Stimulated activated CD8-positive, alpha-beta memory T cell treated with anti-CD3 and anti-CD28 coated beads, Interleukin-7, amount 100 ng/mL, for 1 hour (primary cell): Measurements from ENCODE around the gene CACNA1C.

ENCODE experiments used
- DNase-seq, 2 donors: peaks; one replicate each; pipeline ENCODE4 v3.0.0-alpha.2; 2020; ENCODE audit warnings: low read depth in 2 of 2

The CACNA1C gene

DNA sequence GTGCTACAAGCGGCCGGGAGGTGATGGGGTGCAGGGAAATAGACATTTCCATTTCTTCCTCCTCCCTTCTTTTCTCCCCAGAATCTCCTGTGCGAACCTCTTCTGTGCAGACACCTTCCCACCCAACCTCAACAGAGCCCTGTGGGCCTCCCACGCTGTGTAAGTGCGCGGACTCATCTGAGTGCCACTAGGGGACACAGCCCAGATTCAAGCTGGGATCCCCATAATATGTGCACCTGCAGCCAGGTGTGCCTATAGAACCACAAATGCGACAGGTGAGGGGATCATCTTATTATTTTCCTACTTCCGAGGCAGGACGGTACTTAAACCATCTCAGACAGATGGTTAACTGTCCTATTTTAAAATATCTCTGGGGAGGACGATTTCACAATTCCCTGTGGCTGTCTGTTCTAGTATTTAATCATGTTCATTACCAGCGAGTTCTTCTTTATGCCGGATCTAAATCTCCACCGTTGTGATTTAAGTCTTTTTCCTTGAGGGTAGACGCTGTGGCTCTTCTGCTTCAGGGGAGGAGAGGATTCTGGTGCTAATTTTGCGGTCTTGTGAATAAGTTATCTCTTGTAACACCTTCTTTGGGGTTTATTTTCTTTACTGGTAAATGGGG is 17.2 kb upstream of the CACNA1C start:
- no peak for DNase-seq

DNA sequence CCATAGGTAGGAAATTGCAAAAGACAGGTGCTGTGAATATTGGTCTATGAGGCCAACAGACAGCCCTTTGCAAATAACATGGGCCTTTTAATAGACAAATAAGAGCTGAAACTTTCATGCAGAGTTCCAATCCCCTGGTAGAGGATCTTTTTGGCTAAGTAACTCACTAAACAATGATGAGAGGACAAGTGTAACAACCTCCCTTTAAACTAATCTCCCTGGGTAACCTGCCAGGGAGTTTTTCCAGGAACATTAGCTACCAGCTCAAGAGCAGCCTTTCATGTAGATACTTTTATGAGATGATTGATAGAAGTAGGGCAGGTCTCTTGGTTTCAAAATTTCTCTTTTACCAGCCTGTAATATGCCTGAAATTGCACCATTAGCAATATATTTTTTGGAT is 13.8 kb upstream of the CACNA1C start:
- no peak for DNase-seq

- DNase-seq, result no peak
Observed at GRCh38 chr12:2043054-2043453, 9.7 kb upstream of the CACNA1C start.

- no peak for DNase-seq
Observed at GRCh38 chr12:2044165-2044564, 8.6 kb upstream of the CACNA1C start.

DNA sequence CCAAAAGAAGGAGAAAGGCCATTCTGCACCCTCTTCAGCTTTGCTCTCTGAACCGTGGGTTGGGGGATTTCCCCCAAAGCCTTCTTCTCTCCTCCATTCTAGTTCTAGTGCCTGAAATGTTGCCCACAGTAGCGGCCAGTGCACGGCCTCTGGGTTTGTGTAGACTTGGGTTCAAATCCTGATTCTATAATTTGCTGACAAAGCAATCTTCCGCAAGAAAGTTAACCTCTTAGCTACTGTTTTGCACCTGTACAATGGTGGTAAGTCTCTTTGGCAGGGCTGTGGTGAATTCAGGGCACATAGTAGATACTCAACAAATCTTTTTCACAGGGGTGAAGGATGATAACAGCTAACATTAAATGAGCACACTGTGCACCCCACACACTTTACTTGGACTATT is 5.8 kb upstream of the CACNA1C start:
- no peak for DNase-seq

DNA sequence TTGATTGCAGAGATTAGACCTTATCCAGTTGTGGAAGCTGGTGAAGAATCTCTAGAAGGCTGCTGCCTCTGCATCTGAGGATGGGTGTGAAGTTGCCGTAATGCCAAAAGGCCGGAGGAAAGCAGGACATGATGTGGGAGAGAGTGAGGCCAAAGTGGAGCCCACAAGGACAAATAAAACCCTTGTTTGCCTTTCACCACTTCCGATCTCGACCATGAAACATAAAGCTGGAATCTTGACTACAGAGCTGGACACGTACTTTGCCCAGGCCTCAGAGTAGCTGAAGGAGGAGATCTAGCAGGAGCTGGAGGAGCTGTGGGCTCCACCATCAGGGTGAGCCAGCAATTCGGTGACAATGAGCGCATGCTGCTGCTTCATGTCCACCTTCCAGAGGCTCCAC is 5.0 kb upstream of the CACNA1C start:
- DNase-seq, result no peak

DNA sequence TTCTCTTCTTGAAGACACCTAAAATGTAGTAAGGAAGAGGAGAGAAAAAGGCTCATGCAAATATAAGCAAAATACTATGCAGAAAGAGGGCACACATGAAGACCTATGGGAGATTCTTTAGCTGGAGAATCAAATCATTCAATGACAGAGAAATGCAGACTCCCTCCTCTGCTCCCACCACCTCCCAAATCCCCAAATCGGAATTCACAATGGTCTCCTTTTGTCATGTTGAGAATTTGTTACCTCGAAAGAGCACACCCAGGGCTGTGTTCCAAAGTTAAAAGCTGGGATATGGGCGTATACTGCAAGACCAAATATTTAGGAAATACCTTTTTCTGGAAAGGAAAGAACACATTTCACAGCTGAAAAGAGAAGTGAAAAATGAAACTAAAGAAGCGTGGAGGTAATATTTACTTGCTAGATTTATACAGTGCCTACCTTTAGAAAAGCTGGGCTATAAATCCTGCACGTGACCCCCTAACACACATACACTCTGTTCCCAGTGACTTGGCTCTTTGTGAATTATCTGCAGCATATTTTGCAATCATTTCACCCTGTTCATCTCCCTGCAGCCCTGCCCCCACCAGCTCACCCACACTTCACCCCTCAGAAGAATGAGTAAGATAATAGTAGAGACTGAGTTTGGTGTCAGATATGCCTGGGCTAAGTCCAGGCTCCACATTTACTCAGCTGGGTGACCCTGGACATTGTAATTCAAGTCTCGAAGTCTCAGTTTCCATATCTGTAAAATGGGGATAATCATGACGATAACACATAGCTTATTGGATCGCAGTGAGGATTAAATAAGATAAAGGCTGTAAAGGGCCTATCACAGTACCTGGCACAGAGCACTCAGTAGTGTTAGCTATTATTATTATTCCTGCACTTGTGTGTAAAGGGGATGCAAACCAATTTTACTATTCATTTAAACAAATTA is 2.9 kb upstream of the CACNA1C start:
- no peak for DNase-seq

- no peak for DNase-seq
Observed at GRCh38 chr12:2051700-2052621, 826 bp upstream of the CACNA1C start.

DNA sequence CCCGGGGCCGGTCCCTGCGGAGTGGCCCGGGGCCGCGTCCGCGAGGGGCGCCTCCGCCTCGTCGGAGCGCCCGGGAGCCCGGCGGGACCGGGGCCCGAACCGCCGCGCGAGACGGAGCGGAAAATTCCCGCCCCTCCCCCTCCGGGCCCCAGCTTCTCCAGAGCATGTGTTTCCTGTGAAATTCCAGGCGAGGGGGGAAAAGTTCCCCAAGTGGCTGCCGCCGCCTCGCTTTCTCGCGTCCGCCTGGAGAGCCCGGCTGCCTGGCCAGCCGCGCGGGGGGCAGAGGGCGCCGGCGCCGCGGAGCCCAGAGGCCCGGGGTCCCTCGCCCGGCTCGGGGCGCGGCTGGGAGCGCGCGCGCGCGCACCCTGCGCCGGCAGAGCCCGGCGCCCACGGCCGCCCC is 904 bp downstream of the CACNA1C start:
- no peak for DNase-seq

DNA sequence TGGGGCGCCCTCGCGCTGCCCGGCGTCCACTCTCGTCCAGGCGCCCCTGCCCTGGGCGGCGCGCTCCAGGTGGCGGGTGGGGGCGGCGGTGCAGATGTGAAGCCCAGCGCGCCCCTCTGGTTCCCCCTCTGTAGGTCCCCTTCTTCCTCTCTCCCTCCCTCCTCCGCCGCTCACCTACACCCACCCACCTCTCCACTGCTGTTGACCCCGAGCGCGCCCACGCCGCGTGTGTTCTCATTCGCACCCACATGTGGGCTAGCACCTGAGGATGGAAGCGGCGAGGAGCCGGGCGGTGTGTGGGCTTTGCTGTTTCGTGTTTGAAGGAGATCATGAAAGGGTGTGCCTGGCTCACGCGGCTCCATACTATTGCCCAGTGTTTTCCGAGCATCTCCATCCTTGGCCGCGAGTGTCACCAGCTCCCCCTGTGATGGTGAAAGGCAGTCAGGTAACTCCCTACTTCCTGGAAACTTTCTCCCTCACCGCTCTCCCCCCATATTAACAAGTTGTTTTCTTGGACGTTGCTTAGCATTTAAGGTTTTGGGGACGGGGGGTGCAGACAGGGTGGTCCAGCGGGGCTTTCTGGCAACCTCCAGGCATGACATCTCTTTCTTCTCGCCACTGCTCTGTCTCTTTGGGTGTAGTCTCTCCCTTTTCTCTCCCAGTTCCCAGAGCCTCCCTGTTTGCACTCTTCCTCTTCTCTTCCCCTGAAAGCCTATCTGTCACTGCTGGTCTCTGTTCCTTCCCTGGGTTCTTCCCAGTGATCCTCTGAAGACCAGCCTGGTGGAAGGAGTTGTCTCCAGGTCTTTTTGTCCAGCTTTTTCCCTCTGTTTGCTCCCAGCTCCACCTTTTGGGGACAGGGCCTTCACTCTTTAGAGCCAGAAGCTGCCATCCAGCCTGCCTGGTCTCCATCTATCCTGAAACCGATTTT is 1.6 kb downstream of the CACNA1C start:
- no peak for DNase-seq

DNA sequence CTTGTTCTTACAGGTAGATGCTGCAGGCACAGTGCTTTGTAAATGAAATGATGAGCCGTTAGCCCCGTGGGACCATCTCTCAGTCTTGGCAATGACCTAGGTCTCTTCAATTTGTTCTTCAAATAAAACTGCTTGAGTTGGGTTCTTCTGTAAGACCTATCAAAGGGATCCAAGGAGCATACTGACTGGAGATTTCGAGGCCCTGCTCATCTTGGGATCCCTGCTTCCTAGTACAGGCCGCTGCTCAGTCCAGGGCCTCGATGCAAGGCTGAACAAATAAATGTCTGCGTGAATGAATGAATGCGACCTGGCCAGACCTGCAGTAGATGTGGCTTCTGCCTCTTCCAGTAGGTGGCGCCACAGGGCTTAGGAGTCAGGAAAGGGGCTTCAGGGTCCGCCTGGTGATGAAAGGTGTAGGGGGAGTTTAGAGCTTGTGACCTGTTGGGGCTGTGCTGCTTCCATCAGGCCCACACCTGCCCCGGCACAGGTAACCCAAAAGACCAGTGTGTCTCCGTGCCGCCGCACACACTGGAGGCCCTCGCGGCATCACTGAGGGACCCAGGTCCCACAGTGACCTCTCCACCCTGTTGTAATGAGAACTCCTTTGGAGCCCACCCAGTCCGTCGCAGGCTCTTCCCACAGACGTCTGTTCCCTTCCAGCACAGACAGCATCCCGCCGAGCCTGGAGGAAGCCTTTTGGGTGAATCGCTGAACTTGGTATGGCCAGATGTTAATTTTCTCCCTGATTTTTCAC is 4.4 kb downstream of the CACNA1C start:
- no peak for DNase-seq

GRCh38 chr12:2057795-2058408 is 5.1 kb downstream of the CACNA1C start:
- no peak for DNase-seq

GRCh38 chr12:2058837-2059236 is 6.0 kb downstream of the CACNA1C start:
- no peak for DNase-seq

- no peak for DNase-seq
Observed at GRCh38 chr12:2061402-2061801, 8.6 kb downstream of the CACNA1C start.

DNA sequence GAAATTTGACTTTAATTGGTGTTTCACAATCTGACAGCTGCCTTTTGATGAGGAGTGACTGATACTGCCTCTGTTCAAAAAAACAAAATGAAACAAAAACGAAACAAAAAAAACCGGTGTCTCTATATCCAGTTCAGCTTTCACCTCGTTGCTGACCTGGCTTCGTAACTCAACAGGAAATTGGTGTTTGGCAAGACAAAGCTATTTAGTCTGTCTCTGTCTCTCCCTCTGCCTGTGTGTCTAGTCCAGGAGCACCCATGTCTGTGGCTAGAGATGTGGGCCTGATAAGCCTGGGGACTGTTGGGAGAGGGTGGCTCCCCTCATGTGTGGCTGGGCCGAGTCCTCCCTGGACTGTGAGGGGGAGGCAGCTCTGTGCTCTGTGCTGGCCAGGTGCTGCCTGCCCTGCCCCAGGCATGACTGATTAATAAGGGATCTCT is 11.3 kb downstream of the CACNA1C start:
- DNase-seq, result no peak

DNA sequence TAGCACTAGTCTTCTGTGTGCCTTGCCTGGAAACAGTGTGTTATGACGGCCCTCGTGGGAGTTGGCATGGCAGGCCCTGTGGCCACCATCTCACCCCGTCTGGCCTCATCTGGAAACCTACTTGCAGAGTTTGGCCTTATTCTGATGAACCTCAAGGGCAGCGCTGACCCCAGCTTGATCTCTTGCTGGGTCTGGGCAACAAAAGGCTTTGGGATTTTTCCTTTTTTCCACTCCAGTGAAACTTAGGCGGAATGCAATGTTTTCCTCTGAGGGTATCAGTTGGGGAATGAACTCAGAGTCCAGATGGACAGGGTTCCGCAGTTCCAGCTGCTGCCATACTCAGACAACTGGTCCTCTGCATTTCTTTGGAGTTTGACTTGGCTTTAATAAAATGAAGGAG is 15.9 kb downstream of the CACNA1C start:
- DNase-seq, result no peak

DNA sequence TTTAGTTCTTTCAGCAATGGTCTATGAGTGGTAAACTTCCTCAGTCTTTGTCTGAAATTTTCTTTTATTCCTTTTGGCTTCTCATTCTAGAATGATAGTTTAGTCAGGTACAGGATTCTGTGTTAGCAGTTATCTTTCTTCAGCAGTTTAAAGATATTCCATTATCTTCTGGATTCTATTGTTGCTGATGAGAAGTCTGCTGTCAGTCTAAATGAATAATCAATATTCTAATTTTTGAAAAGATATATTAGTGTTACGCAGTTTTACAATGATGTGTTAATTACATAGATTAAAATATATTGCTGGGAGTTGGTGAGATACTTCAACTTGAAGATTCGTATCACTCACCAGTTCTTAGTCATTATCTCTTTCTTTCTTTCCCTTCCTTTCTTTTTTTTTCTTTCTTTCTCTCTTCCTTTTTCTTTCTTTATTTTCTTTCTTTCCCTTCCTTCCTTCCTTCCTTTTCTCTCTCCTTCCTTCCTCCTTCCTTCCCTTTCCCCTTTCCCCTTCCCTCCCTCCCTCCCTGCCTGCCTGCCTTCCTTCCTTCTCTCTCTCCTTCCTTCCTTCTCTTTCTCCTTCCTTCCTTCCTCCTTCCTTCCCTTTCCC is 17.8 kb downstream of the CACNA1C start:
- DNase-seq, result no peak

DNA sequence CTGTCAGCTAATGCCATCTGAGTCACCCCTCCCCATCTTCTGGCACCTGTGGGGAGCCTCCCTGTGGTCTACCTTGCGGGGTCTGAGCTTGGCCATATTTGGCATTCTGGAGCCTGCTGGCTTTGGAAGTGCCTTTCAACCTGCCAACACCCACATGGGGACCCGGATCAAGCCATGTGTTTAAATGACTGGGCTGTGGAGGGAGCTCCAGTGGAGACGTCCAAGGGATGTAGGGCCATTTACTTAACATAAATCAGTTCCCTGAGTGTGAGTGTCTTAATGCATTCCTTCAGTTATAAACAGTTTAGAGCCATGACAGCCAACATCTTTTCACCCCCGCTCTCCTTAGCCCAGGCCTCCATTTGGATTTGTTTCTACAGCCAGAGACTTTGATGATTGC is 22.0 kb downstream of the CACNA1C start:
- DNase-seq, result no peak

- DNase-seq, result no peak
Observed at GRCh38 chr12:2075508-2076195, 22.9 kb downstream of the CACNA1C start.
